CD8-positive, alpha-beta memory T cell (primary cell): ENCODE data around the gene CARHSP1. TPM values are rescaled to one million over a fixed set of nuclear protein-coding genes. Genes with fewer than 3 reads are reported as not detected.
"Not testable (repeated sequence)": the region's sequence is repeated elsewhere in the genome, so short reads cannot be mapped to it uniquely, and the experiment has no call there.

ENCODE experiments used
- CTCF ChIA-PET: fragments of 350-600 bp; sonication (Branson Sonifier 250); formaldehyde crosslinking; loops from one replicate; lab custom pipeline; 2021; ENCODE audit warnings: antibody characterized with exemption; lab: Charles Lee
- POLR2A ChIA-PET: fragments of 350-600 bp; sonication (Branson Sonifier 250); formaldehyde crosslinking; loops from one replicate; lab custom pipeline; 2021; ENCODE audit warnings: antibody characterized with exemption; lab: Charles Lee
- DNase-seq, 5 donors: peaks; one replicate each; pipeline versions ENCODE4 v3.0.0 to v3.0.0-alpha.2; 2020 to 2022; ENCODE audit warnings: mixed read lengths in 1 of 5
- H3K27ac ChIP-seq: one replicate; pipeline ENCODE4 v1.7.0; 2013; ENCODE audit warnings: low read depth, mild to moderate bottlenecking, low read length, moderate library complexity
- H3K27me3 ChIP-seq: 2 replicates; pipeline ENCODE4 v1.7.0; 2013; ENCODE audit warnings: low read length, mild to moderate bottlenecking; ENCODE audit not compliant: insufficient read depth, poor library complexity, severe bottlenecking
- H3K36me3 ChIP-seq: 2 replicates; pipeline ENCODE4 v1.7.0; 2013; ENCODE audit warnings: mild to moderate bottlenecking, low read length, moderate library complexity; ENCODE audit not compliant: insufficient read depth
- H3K4me1 ChIP-seq: 2 replicates; pipeline ENCODE4 v1.7.0; 2013; ENCODE audit warnings: mild to moderate bottlenecking, low read length, moderate library complexity; ENCODE audit not compliant: insufficient read depth
- H3K4me3 ChIP-seq: 2 replicates; pipeline ENCODE4 v1.7.0; 2013; ENCODE audit warnings: mild to moderate bottlenecking, low read length
- H3K9me3 ChIP-seq: 2 replicates; pipeline ENCODE4 v1.7.0; 2013; ENCODE audit warnings: mild to moderate bottlenecking, low read length
- H3K27ac Mint-ChIP-seq, 8 donors: one replicate each; pipeline ENCODE4 v1.8.0; 2020 to 2021; ENCODE audit warnings: mixed read lengths in 8 of 8, mild to moderate bottlenecking in 6 of 8, inconsistent platforms in 3 of 8, moderate library complexity in 3 of 8
- H3K27me3 Mint-ChIP-seq, 2 donors: one replicate each; pipeline ENCODE4 v1.8.0; 2020 to 2021; ENCODE audit warnings: mixed read lengths in 2 of 2, mild to moderate bottlenecking in 1 of 2, moderate library complexity in 1 of 2
- H3K36me3 Mint-ChIP-seq, 3 donors: one replicate each; pipeline ENCODE4 v1.8.0; 2020 to 2021; ENCODE audit warnings: mixed read lengths in 3 of 3, inconsistent platforms in 1 of 3, mild to moderate bottlenecking in 1 of 3
- H3K4me1 Mint-ChIP-seq, 3 donors: one replicate each; pipeline ENCODE4 v1.8.0; 2020 to 2021; ENCODE audit warnings: mixed read lengths in 3 of 3, inconsistent platforms in 1 of 3, mild to moderate bottlenecking in 1 of 3
- H3K4me3 Mint-ChIP-seq, 7 donors: one replicate each; pipeline ENCODE4 v1.8.0; 2020 to 2021; ENCODE audit warnings: mixed read lengths in 7 of 7, mild to moderate bottlenecking in 6 of 7, moderate library complexity in 4 of 7, inconsistent platforms in 2 of 7
- H3K9me3 Mint-ChIP-seq, 5 donors: one replicate each; pipeline ENCODE4 v1.8.0; 2020 to 2022; ENCODE audit warnings: mixed read lengths in 5 of 5, mild to moderate bottlenecking in 3 of 5, moderate library complexity in 2 of 5, inconsistent platforms in 1 of 5
- polyA plus RNA-seq: library from polyadenylated mRNA; unstranded; fragments of 300-500 nt; fragmentation: Illumina TruSeq; gene quantifications from one replicate; pipeline ENCODE4 v1.2.3, GENCODE V29; 2021
- total RNA-seq, 2 experiments: library from RNA; stranded (reverse); gene quantifications; one replicate each; pipeline ENCODE4 v1.2.3, GENCODE V29; 2021

The CARHSP1 gene
- total and polyA plus RNA-seq, 3 experiments from 2014 or later = 52.6 to 58.5 (median 57.8) TPM

DNA sequence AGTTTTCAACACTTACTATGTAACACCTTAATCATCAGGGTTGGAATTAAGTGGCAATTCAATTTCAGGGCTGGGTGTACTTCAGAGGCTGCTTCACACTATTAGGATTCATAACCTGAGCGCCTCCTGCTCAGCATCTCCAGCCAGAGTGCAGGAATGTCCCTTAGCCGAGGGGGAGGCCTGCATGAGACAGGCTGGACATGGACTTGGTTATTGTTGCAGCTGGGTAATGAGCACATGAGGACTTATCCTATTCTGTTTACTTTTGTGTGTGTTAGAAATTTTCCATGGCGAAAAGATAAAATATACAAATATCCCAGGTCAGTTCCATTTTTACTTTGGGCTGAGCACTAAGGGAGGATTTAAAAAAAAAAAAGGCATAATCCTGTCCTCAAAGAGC, 60.8 kb downstream of the CARHSP1 start:
- peaks cover 6 to 82% (median 32%) of the 10 kb centered on the region in 3 donors for H3K36me3 Mint-ChIP-seq
- POLR2A ChIA-PET = no interaction called here
- H3K27me3 ChIP-seq = no peaks in the 10 kb centered on the region
- peaks cover 1 to 4% (median 3%) of the 10 kb centered on the region in 3 donors for H3K4me1 Mint-ChIP-seq
- H3K4me1 ChIP-seq = no peaks in the 10 kb centered on the region
- H3K27ac ChIP-seq = no peak overlapping the region
- no peak overlapping the region for H3K27ac Mint-ChIP-seq
- no peak overlapping the region for H3K4me3 ChIP-seq
- no peaks in the 10 kb centered on the region for H3K27me3 Mint-ChIP-seq
- H3K9me3 Mint-ChIP-seq = no peaks in the 10 kb centered on the region
- no peak overlapping the region for H3K4me3 Mint-ChIP-seq
- no peaks in the 10 kb centered on the region for H3K9me3 ChIP-seq
- H3K36me3 ChIP-seq = peaks cover 74% of the 10 kb centered on the region
- CTCF ChIA-PET = no interaction called here
- no peak for DNase-seq

DNA sequence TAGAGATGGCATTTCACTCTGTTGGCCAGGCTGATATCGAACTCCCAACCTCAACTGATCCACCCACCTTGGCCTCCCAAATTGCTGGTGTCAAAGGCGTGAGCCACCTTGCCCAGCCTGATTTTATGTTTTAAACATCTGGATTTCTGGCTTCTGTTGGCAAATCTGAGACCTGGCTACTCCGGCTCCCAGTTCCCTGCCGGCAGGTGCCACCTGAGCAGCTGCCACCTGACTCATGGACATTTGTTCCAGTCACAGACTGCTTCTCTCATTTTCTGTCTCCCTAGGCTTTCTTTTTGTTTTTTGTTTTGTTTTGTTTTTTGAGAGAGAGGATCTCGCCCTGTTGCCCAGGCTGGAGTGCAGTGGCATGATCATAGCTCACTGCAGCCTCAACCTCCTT, 61.6 kb downstream of the CARHSP1 start:
- Histone ChIP-seq H3K4me3 (no peak overlapping the region), H3K9me3 (no peaks in the 10 kb centered on the region), H3K27me3 (no peaks in the 10 kb centered on the region), H3K4me1 (no peaks in the 10 kb centered on the region), H3K36me3 (peaks cover 70% of the 10 kb centered on the region), H3K27ac (no peak overlapping the region)
- Mint-ChIP-seq H3K4me1 (peaks cover 1 to 7% (median 4%) of the 10 kb centered on the region in 3 donors), H3K27ac (peak overlapping the region in 1 of 8 donors; percentile 77), H3K27me3 (no peaks in the 10 kb centered on the region), H3K36me3 (peaks cover 6 to 82% (median 34%) of the 10 kb centered on the region in 3 donors), H3K9me3 (no peaks in the 10 kb centered on the region), H3K4me3 (no peak overlapping the region)
- CTCF ChIA-PET = interaction anchor here (1.1 kb wide), 1 partner anchor 13 kb away, joined by 3 read pairs; no protein-coding TSS in a partner anchor
- POLR2A ChIA-PET = no interaction called here
- DNase-seq = no peak

DNA sequence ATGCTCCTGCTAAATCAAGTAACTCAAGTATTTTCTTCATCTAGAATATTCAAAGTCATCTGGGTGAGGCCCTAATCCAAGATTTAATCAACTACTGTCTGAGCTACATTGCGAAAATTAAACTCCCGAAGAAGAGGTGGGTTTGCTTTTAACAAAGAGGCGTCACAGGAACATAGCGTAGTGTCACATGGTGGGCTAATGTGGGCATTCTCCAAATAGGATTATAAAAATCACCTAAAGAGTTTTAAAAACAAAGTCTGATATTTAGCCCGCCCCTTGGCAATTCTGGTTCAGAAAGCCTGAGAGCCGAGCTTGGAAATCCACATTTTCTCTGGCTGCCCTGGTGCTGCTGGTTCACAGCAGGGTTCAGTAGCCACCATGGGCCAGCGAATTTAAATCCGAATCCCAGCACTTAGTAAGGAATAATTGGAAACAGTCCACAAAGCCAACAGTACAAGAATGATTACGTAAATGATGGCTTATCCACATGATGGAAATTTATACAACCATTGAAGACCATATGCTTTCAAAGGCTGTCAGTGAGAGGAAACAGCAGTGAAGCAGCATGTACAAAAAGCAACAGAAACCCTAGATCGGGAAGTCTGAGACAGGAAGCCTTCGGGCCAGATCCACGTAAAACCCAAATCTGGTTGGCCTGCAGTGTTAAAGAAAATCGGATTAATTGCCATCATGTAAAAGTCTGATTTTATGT, 62.4 kb downstream of the CARHSP1 start:
- Mint-ChIP-seq H3K27ac (no peak overlapping the region), H3K36me3 (peaks cover 6 to 81% (median 34%) of the 10 kb centered on the region in 3 donors), H3K9me3 (no peaks in the 10 kb centered on the region), H3K27me3 (no peaks in the 10 kb centered on the region), H3K4me1 (peaks cover 1 to 12% (median 4%) of the 10 kb centered on the region in 3 donors), H3K4me3 (no peak overlapping the region)
- ChIA-PET POLR2A (no interaction called here), CTCF (interaction anchor here (1.1 to 1.2 kb wide), 2 partner anchors 14 to 18 kb away, joined by 3 read pairs; no protein-coding TSS in a partner anchor)
- DNase-seq = no peak
- Histone ChIP-seq H3K27ac (no peak overlapping the region), H3K9me3 (no peaks in the 10 kb centered on the region), H3K4me1 (no peaks in the 10 kb centered on the region), H3K4me3 (no peak overlapping the region), H3K27me3 (no peaks in the 10 kb centered on the region), H3K36me3 (peaks cover 68% of the 10 kb centered on the region)

DNA sequence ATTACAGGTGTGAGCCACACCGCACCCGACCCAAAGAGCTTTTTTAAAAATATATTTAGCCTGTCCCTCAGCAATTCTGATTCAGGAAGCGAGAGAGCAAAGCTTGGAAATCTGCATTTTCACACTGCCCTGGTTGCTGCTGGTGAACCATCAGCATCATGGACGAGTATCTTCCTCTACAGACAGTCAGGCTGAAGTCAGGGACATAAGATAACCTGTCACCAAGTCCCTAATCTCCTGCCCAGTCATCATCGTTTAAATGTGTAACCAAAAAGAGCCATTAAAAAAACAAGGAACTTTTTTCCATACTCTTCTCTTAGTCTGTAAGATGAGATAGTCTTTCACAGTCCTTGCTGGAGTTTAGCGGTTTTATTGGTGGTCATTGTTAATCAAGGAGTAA, 64.5 kb downstream of the CARHSP1 start:
- no peak overlapping the region for H3K27ac ChIP-seq
- Mint-ChIP-seq H3K27me3 (no peaks in the 10 kb centered on the region), H3K27ac (no peak overlapping the region), H3K4me3 (no peak overlapping the region), H3K4me1 (peaks cover 3 to 27% (median 15%) of the 10 kb centered on the region in 3 donors), H3K9me3 (no peaks in the 10 kb centered on the region), H3K36me3 (peaks cover 6 to 68% (median 30%) of the 10 kb centered on the region in 3 donors)
- H3K27me3 ChIP-seq = no peaks in the 10 kb centered on the region
- peaks cover 52% of the 10 kb centered on the region for H3K36me3 ChIP-seq
- CTCF ChIA-PET = no interaction called here
- H3K4me3 ChIP-seq = no peak overlapping the region
- H3K9me3 ChIP-seq = no peaks in the 10 kb centered on the region
- POLR2A ChIA-PET = no interaction called here
- DNase-seq = no peak
- H3K4me1 ChIP-seq = peaks cover 10% of the 10 kb centered on the region

DNA sequence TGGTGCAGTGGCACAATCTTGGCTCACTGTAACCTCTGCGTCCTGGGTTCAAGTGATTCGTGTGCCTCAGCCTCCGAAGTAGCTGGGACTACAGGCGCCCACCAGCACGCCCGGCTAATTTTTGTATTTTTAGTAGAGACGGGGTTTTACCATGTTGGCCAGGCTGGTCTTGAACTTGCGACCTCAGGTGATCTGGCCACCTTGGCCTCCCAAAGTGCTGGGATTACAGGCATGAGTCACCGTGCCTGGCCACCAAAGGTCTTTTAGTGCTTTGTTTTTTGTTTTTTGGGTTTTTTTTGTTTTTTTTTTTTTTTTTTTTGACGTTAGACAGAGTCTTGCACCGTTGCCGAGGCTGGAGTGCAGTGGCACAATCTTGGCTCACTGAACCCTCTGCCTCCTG, 65.1 kb downstream of the CARHSP1 start:
- CTCF ChIA-PET, H3K9me3 Mint-ChIP-seq, H3K4me3 ChIP-seq, H3K27me3 ChIP-seq, H3K27ac Mint-ChIP-seq, H3K4me3 Mint-ChIP-seq, H3K27me3 Mint-ChIP-seq, H3K27ac ChIP-seq, DNase-seq, H3K9me3 ChIP-seq, POLR2A ChIA-PET: not testable (repeated sequence)
- Mint-ChIP-seq H3K36me3 (peaks cover 3 to 62% (median 26%) of the 10 kb centered on the region in 3 donors), H3K4me1 (peaks cover 8 to 33% (median 21%) of the 10 kb centered on the region in 3 donors)
- Histone ChIP-seq H3K4me1 (peaks cover 16% of the 10 kb centered on the region), H3K36me3 (peaks cover 48% of the 10 kb centered on the region)

Other genes starting within 250 kb of the CARHSP1 start
- gene METTL22, start 247.3 kb downstream of the CARHSP1 start, total RNA-seq = 10 to 100 TPM; 21.3 to 24.1 TPM
- gene METTL22, start 247.3 kb downstream of the CARHSP1 start, polyA plus RNA-seq = 10.8 TPM
- 10 to 100 TPM in 1 of 2 experiments, 1 to 10 TPM in 1; 9.8 to 10.1 TPM for gene ABAT, start 194.4 kb downstream of the CARHSP1 start, total RNA-seq
- gene ABAT, start 194.4 kb downstream of the CARHSP1 start, polyA plus RNA-seq = 3.0 TPM
- 10 to 100 TPM; 15.6 to 16.4 TPM for gene TMEM186, start 71.4 kb downstream of the CARHSP1 start, total RNA-seq
- gene TMEM186, start 71.4 kb downstream of the CARHSP1 start, polyA plus RNA-seq = 11.8 TPM
- gene PMM2, start 71.2 kb downstream of the CARHSP1 start, total RNA-seq = 10 to 100 TPM; 58.9 to 63.3 TPM
- 31.2 TPM for gene PMM2, start 71.2 kb downstream of the CARHSP1 start, polyA plus RNA-seq
- gene LITAFD, start 13.3 kb upstream of the CARHSP1 start, total RNA-seq = not detected
- gene LITAFD, start 13.3 kb upstream of the CARHSP1 start, polyA plus RNA-seq = not detected
- gene USP7, start 94.9 kb upstream of the CARHSP1 start, total RNA-seq = 100 to 1,000 TPM; 189 to 192 TPM
- gene USP7, start 94.9 kb upstream of the CARHSP1 start, polyA plus RNA-seq = 12.6 TPM
- 10 to 100 TPM; 60.4 to 61.2 TPM for gene HAPSTR1, start 222.6 kb upstream of the CARHSP1 start, total RNA-seq
- 21.3 TPM for gene HAPSTR1, start 222.6 kb upstream of the CARHSP1 start, polyA plus RNA-seq